Measurements from ENCODE around the gene ZNF248.

DNA sequence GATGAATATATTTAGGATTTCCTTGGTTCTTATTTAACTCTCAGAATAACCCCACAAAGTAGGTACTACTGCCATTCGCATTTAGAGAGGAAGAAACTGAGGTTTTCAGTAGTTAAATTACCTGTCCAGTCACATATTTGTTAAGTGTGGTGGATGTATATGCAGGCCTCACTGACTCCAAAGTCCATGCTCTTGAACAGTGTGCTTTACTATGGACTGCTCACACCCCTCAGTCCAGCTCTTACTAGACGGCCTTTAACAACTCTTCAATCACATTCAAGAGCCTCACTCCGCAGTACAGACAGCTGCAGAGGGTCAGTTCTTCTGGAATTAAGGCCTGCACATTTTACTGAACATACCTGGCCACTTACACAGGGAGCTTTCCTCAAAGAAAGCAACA lies 36.2 kb downstream of the ZNF248 start:
- TF ChIP-seq, protein P1, sequence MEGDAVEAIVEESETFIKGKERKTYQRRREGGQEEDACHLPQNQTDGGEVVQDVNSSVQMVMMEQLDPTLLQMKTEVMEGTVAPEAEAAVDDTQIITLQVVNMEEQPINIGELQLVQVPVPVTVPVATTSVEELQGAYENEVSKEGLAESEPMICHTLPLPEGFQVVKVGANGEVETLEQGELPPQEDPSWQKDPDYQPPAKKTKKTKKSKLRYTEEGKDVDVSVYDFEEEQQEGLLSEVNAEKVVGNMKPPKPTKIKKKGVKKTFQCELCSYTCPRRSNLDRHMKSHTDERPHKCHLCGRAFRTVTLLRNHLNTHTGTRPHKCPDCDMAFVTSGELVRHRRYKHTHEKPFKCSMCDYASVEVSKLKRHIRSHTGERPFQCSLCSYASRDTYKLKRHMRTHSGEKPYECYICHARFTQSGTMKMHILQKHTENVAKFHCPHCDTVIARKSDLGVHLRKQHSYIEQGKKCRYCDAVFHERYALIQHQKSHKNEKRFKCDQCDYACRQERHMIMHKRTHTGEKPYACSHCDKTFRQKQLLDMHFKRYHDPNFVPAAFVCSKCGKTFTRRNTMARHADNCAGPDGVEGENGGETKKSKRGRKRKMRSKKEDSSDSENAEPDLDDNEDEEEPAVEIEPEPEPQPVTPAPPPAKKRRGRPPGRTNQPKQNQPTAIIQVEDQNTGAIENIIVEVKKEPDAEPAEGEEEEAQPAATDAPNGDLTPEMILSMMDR (IDR thresholded peaks at IDR 0.05) = no peak
- TF ChIP-seq POLR2A (IDR thresholded peaks at IDR 0.05) = no peak
